HepG2 (cell line): ENCODE measurements around the gene RNLS. TPM values are rescaled to one million over a fixed set of nuclear protein-coding genes. Genes with fewer than 3 reads are reported as not detected.
"Not testable (repeated sequence)": the region's sequence is repeated elsewhere in the genome, so short reads cannot be mapped to it uniquely, and the experiment has no call there.

ENCODE experiments used
- ATAC-seq: fragments of 200-7000 bp; cut with Tn5 transposase; 3 replicates; pipeline ENCODE4 v1.9.1; 2020; ENCODE audit warnings: mild to moderate bottlenecking, moderate library complexity
- BruUV-seq: library from RNA; stranded (reverse); fragments of 400-500 nt; replicated peaks from 2 replicates; lab custom pipeline; 2021; lab: Mats Ljungman, UMichigan
- CTCF ChIA-PET: fragments of 300-600 bp; formaldehyde crosslinking; extraction: SDS; loops from one replicate; lab custom pipeline; 2021; ENCODE audit warnings: low total read pairs, inconsistent platforms, low intra/inter-chr PET ratio; lab: Yijun Ruan, JAX
- POLR2A ChIA-PET: fragments of 350-600 bp; sonication (Branson Sonifier 250); formaldehyde crosslinking; loops from one replicate; lab custom pipeline; 2020; ENCODE audit warnings: antibody characterized with exemption, inconsistent platforms; lab: Yijun Ruan, JAX
- DNase-seq: peaks from one replicate; pipeline ENCODE4 v3.0.0-alpha.2; 2015; ENCODE audit warnings: low spot score
- FAIRE-seq: peaks from 3 replicates; lab custom pipeline; 2011; peaks lifted over from hg19 to GRCh38; lab: Jason Lieb, UNC
- H2AFZ ChIP-seq: one replicate; pipeline ENCODE4 v1.6.1; 2011; ENCODE audit warnings: low read length, inconsistent platforms
- H3K27ac ChIP-seq: fragments of 300-600 bp; 3 replicates; pipeline ENCODE4 v1.8.0; 2011; ENCODE audit warnings: mixed run types, mild to moderate bottlenecking, mixed read lengths, low read length, inconsistent platforms; ENCODE audit not compliant: insufficient read depth; ENCODE audit errors: extremely low read length
- H3K27me3 ChIP-seq, 2 experiments: fragments of 200-600 bp in 1 of 2; 2 replicates in 1 of 2; 3 replicates in 1 of 2; pipeline versions ENCODE4 v1.6.0 to v1.8.0; 2011; ENCODE audit warnings: low read length in 2 of 2, mild to moderate bottlenecking in 2 of 2, moderate library complexity in 2 of 2, inconsistent platforms in 1 of 2; ENCODE audit not compliant: insufficient read depth in 2 of 2, control insufficient read depth in 1 of 2
- H3K36me3 ChIP-seq, 2 experiments: fragments of 200-600 bp in 1 of 2; replicated peaks in 1 of 2; 2 replicates in 1 of 2; 3 replicates in 1 of 2; pipeline versions ENCODE4 v1.5.1 to v1.8.0; 2011; ENCODE audit warnings: low read length in 2 of 2, inconsistent platforms in 1 of 2; ENCODE audit not compliant: insufficient read depth in 2 of 2, control insufficient read depth in 1 of 2
- H3K4me1 ChIP-seq: 2 replicates; pipeline ENCODE4 v1.5.1; 2012; ENCODE audit warnings: low read length, inconsistent platforms; ENCODE audit not compliant: insufficient read depth
- H3K4me2 ChIP-seq: 2 replicates; pipeline ENCODE4 v1.6.0; 2011; ENCODE audit warnings: low read depth, low read length, inconsistent platforms
- H3K4me3 ChIP-seq, 3 experiments: fragments of 200-600 bp in 1 of 3; sonication (generic), shearing (Covaris generic) in 1 of 3; replicated peaks in 1 of 3; 2 replicates each; pipeline ENCODE4 v1.5.1; 2011 to 2016; ENCODE audit warnings: low read length in 3 of 3, inconsistent platforms in 2 of 3, low read depth in 2 of 3, mild to moderate bottlenecking in 2 of 3, control low read depth in 1 of 3, mixed read lengths in 1 of 3; ENCODE audit not compliant: insufficient read depth in 1 of 3
- H3K79me2 ChIP-seq: one replicate; pipeline ENCODE4 v1.6.1; 2011; ENCODE audit warnings: low read length, inconsistent platforms; ENCODE audit not compliant: insufficient read depth
- H3K9ac ChIP-seq: 2 replicates; pipeline ENCODE4 v1.6.0; 2011; ENCODE audit warnings: mild to moderate bottlenecking, low read depth, low read length, inconsistent platforms; ENCODE audit not compliant: insufficient read depth
- H3K9me3 ChIP-seq: 2 replicates; pipeline ENCODE4 v1.5.1; 2012; ENCODE audit warnings: mild to moderate bottlenecking, low read length
- H4K20me1 ChIP-seq: 2 replicates; pipeline ENCODE4 v1.6.0; 2011; ENCODE audit warnings: inconsistent platforms, mild to moderate bottlenecking, low read length, moderate library complexity; ENCODE audit not compliant: insufficient read depth
- BATF2 ChIP-seq: sonication (generic); formaldehyde crosslinking; IDR thresholded peaks from 2 replicates; pipeline ENCODE4 v1.8.0; 2022; ENCODE audit warnings: mild to moderate bottlenecking, missing genetic modification reagents, moderate library complexity
- HOXA7 ChIP-seq: sonication (generic); formaldehyde crosslinking; IDR thresholded peaks from 2 replicates; pipeline ENCODE4 v1.8.1; 2022; ENCODE audit warnings: mild to moderate bottlenecking, missing genetic modification reagents, moderate library complexity
- SMAD1 ChIP-seq: sonication (generic); formaldehyde crosslinking; IDR thresholded peaks from 2 replicates; pipeline ENCODE4 v1.4.0; 2020; ENCODE audit warnings: missing genetic modification reagents, low read depth, mild to moderate bottlenecking, borderline replicate concordance
- ZNF414 ChIP-seq: sonication (generic); formaldehyde crosslinking; IDR thresholded peaks from 2 replicates; pipeline ENCODE4 v1.5.0; 2020; ENCODE audit warnings: missing genetic modification reagents
- ZNF446 ChIP-seq: sonication (generic); formaldehyde crosslinking; IDR thresholded peaks from 2 replicates; pipeline ENCODE4 v1.5.0; 2020; ENCODE audit warnings: mild to moderate bottlenecking, missing genetic modification reagents
- WGBS: methylation state at CpG from one replicate; pipeline ENCODE4 v1.1.6; 2017; ENCODE audit warnings: low lambda C conversion rate; 5-methylcytosine and 5-hydroxymethylcytosine counted together
- in situ Hi-C: cut with HindIII; loops from 2 replicates; pipeline ENCODE4 v1.10.0; 2017; ENCODE audit warnings: low pct_unique_long_range_greater_than_20kb; ENCODE audit not compliant: extremely low pct_ligation_motif_present
- intact Hi-C: fragments of 100-400 bp; cut with micrococcal nuclease; formaldehyde crosslinking; loops from one replicate; pipeline ENCODE4 v1.10.0; 2022; ENCODE audit not compliant: unreplicated experiment
- polyA plus RNA-seq, 8 experiments: library from polyadenylated mRNA; depleted of rRNA in 3 of 8; stranded (reverse) in 7 of 8; unstranded in 1 of 8; fragments of >200 nt; fragmentation: Illumina TruSeq in 4 of 8; extraction: Trizol in 4 of 8; gene quantifications; 2 replicates each; pipeline versions ENCODE4 v1.2.1 to v1.2.3, GENCODE V29; 2011 to 2016; ENCODE audit warnings: low read depth in 4 of 8, missing spikeins in 1 of 8, mixed read lengths in 1 of 8; ENCODE audit not compliant: insufficient read depth in 1 of 8
- total RNA-seq, 5 experiments: library from RNA; depleted of rRNA; stranded (reverse); fragments of >200 nt; fragmentation: Illumina TruSeq; extraction: Trizol; gene quantifications; 2 replicates each; pipeline ENCODE4 v1.2.3, GENCODE V29; 2016; ENCODE audit warnings: low read depth in 1 of 5

RNLS gene
- total and polyA plus RNA-seq, 2 of the 13 experiments (the other 11 are each of a cell fraction or from before 2014, with no cell fraction given) = not detected

- H3K4me1 ChIP-seq, FAIRE-seq, in situ Hi-C loops, H3K27ac ChIP-seq, H3K36me3 ChIP-seq, H2AFZ ChIP-seq, H3K79me2 ChIP-seq, H3K4me2 ChIP-seq, CTCF ChIA-PET, POLR2A ChIA-PET, BruUV-seq, ATAC-seq, H3K27me3 ChIP-seq, H3K9ac ChIP-seq, H4K20me1 ChIP-seq, H3K4me3 ChIP-seq, DNase-seq, intact Hi-C loops, H3K9me3 ChIP-seq: not testable (repeated sequence)
- whole genome bisulfite sequencing = 37% methylated on average over 2 of the region's 2 CpGs
Measured at GRCh38 chr10:88486816-88487215, 96.3 kb downstream of the RNLS start.

DNA sequence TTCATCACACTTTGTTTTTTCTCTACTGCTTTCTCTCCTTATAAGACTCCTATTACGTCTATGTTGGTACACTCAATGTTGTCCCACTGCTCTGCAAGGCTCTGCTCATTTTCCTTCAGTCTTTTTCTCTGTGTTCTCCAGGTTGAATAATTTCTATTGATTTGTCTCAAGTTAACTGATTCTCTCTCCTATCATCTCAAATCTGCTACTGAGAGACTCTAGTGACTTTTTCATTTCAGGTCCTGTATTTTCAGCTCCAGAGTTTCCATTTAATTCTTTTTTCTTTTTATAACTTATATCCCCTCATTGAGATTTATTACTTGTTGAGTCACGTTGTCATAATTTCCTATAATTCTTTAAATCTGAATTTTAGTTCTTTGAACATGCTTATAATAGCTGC lies 100.9 kb downstream of the RNLS start:
- no peak overlapping the region for H2AFZ ChIP-seq
- no peaks in the 10 kb centered on the region for H4K20me1 ChIP-seq
- intact Hi-C loops = no loop called here
- POLR2A ChIA-PET = no interaction called here
- H3K4me3 ChIP-seq = no peak overlapping the region
- DNase-seq (no peak), FAIRE-seq (no peak), ATAC-seq (no peak)
- no peaks in the 10 kb centered on the region for H3K9me3 ChIP-seq
- no peak overlapping the region for H3K4me2 ChIP-seq
- 4% methylated on average over 2 of the region's 2 CpGs for WGBS
- no peaks in the 10 kb centered on the region for H3K4me1 ChIP-seq
- H3K79me2 ChIP-seq = no peaks in the 10 kb centered on the region
- TF ChIP-seq SMAD1 (CRISPR knock-in tag) (no peak), ZNF446 (CRISPR knock-in tag) (no peak), HOXA7 (no peak), BATF2 (CRISPR knock-in tag) (no peak), ZNF414 (CRISPR knock-in tag) (no peak)
- no peaks in the 10 kb centered on the region for H3K27me3 ChIP-seq
- in situ Hi-C loops = no loop called here
- no peak overlapping the region for H3K9ac ChIP-seq
- CTCF ChIA-PET = no interaction called here
- no TSS peak for BruUV-seq
- H3K36me3 ChIP-seq = no peaks in the 10 kb centered on the region
- H3K27ac ChIP-seq = no peak overlapping the region
